GM19463 (cell line): ENCODE results near the gene DRC1.
"Not testable (repeated sequence)": the region's sequence is repeated elsewhere in the genome, so short reads cannot be mapped to it uniquely, and the experiment has no call there.

Experiments
- ATAC-seq: cut with Tn5 transposase; IDR thresholded peaks from one replicate; pipeline ENCODE4 v1.9.1; 2021; ENCODE audit warnings: mild to moderate bottlenecking, moderate library complexity; ENCODE audit not compliant: unreplicated experiment

The DRC1 gene

GRCh38 chr2:26462100-26462499 lies 60.4 kb downstream of the DRC1 start:
- ATAC-seq, result no peak

- no peak for ATAC-seq
These were observed 61.0 kb downstream of the DRC1 start for GRCh38 chr2:26462511-26463243.

- ATAC-seq, result no peak
These were observed 61.8 kb downstream of the DRC1 start for GRCh38 chr2:26463244-26464192.

- ATAC-seq, result no peak
These were observed 62.9 kb downstream of the DRC1 start for GRCh38 chr2:26464390-26465265.

- no peak for ATAC-seq
These were observed 63.7 kb downstream of the DRC1 start for GRCh38 chr2:26465266-26465925.

- ATAC-seq, result no peak
These were observed 64.3 kb downstream of the DRC1 start for GRCh38 chr2:26465981-26466471.

GRCh38 chr2:26466662-26467310 lies 65.1 kb downstream of the DRC1 start:
- ATAC-seq, result no peak

GRCh38 chr2:26468544-26468943 lies 66.8 kb downstream of the DRC1 start:
- ATAC-seq, result not testable (repeated sequence)

- ATAC-seq, result no peak
These were observed 67.5 kb downstream of the DRC1 start for GRCh38 chr2:26469092-26469710.

- ATAC-seq, result no peak
These were observed 68.2 kb downstream of the DRC1 start for GRCh38 chr2:26469955-26470354.

GRCh38 chr2:26470601-26471260 lies 69.0 kb downstream of the DRC1 start:
- ATAC-seq, result no peak

GRCh38 chr2:26471289-26471688 lies 69.6 kb downstream of the DRC1 start:
- no peak for ATAC-seq

GRCh38 chr2:26471766-26472706 lies 70.3 kb downstream of the DRC1 start:
- no peak for ATAC-seq

GRCh38 chr2:26472821-26473655 lies 71.3 kb downstream of the DRC1 start:
- no peak for ATAC-seq

GRCh38 chr2:26473796-26474195 lies 72.1 kb downstream of the DRC1 start:
- ATAC-seq, result no peak

- no peak for ATAC-seq
These were observed 72.6 kb downstream of the DRC1 start for GRCh38 chr2:26474261-26474785.

GRCh38 chr2:26475037-26475436 lies 73.3 kb downstream of the DRC1 start:
- ATAC-seq, result no peak
